Breast epithelium (tissue), 4 donors: ENCODE results near the gene INCENP. TPM values are rescaled to one million over a fixed set of nuclear protein-coding genes. Genes with fewer than 3 reads are reported as not detected.
"Not testable (repeated sequence)": the region's sequence is repeated elsewhere in the genome, so short reads cannot be mapped to it uniquely, and the experiment has no call there.

Experiments
- DNase-seq, 2 donors: peaks; one replicate each; pipeline ENCODE4 v3.0.0-alpha.2; 2019; ENCODE audit warnings: low spot score in 2 of 2
- H3K27ac ChIP-seq, 2 donors: fragments of 200-600 bp; sonication (generic) in 1 of 2; one replicate each; pipeline ENCODE4 v1.5.1; 2016 to 2019; ENCODE audit warnings: mild to moderate bottlenecking in 1 of 2
- H3K27me3 ChIP-seq, 2 donors: fragments of 200-600 bp; sonication (generic) in 1 of 2; one replicate each; pipeline versions ENCODE4 v1.5.1 to v1.6.0; 2017 to 2019; ENCODE audit warnings: control low read depth in 1 of 2, mild to moderate bottlenecking in 1 of 2
- H3K36me3 ChIP-seq: fragments of 200-600 bp; one replicate; pipeline ENCODE4 v1.5.1; 2019
- H3K4me1 ChIP-seq, 2 donors: fragments of 200-600 bp; sonication (generic); one replicate each; pipeline ENCODE4 v1.5.1; 2016 to 2019; ENCODE audit warnings: control low read depth in 1 of 2
- H3K4me3 ChIP-seq, 3 donors: fragments of 200-600 bp; sonication (generic); 1 replicate in 2 of 3; 2 replicates in 1 of 3; pipeline ENCODE4 v1.5.1; 2016 to 2019; ENCODE audit warnings: mild to moderate bottlenecking in 3 of 3, moderate library complexity in 2 of 3
- H3K9me3 ChIP-seq, 2 donors: fragments of 200-600 bp; sonication (generic) in 1 of 2; one replicate each; pipeline ENCODE4 v1.5.1; 2016 to 2019; ENCODE audit warnings: control low read depth in 1 of 2
- POLR2A ChIP-seq: fragments of 450-650 bp; IDR thresholded peaks from one replicate; pipeline ENCODE4 v1.6.1; 2016; ENCODE audit warnings: antibody characterized with exemption, mild to moderate bottlenecking, moderate library complexity
- POLR2AphosphoS5 ChIP-seq, 3 donors: sonication (generic); formaldehyde crosslinking; IDR thresholded peaks; one replicate each; pipeline ENCODE4 v1.6.1; 2017; ENCODE audit warnings: antibody characterized with exemption in 3 of 3
- intact Hi-C: fragments of 100-400 bp; cut with DNase I; formaldehyde crosslinking; loops from one replicate; pipeline ENCODE4 v1.15.1; 2023; ENCODE audit warnings: low total_unique reads
- total RNA-seq, 3 donors: library from RNA; depleted of rRNA; stranded (reverse); fragments of >200 nt; gene quantifications; one replicate each; pipeline ENCODE4 v1.1.0, GENCODE V29; 2016
- TF ChIP-seq, protein P1 (sequence below), 3 donors: fragments of 450-650 bp; IDR thresholded peaks; one replicate each; pipeline ENCODE4 v1.5.1; 2016 to 2017; ENCODE audit warnings: antibody characterized with exemption in 3 of 3, mild to moderate bottlenecking in 3 of 3, moderate library complexity in 3 of 3

The INCENP gene
- total RNA-seq, 3 donors from 2014 or later = 8.5 to 19.0 (median 14.8) TPM

DNA sequence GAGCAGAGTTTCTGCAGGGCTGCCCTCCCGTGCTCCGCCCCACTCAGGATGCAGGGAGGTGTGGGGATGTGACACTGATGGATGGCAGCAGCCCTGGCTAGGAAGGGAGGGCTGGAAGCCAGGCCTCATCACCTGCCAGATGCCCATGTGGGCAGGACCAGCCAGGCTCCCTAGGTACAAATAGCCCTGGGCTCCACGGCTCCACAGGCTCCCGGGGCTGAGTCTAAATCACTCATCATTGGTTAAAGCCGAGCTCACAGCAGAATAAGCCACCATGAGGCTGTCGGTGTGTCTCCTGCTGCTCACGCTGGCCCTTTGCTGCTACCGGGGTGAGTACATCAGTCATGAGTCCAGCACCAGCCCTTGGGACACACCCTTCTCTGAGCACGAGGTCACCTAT is 66.2 kb downstream of the INCENP start, which contains the start of gene SCGB1D1:
Gene SCGB1D1, plus strand, starts transcription at position 206 of the 400 bp plus-strand sequence. Its CDS starts 69 bp downstream, at position 275.
- H3K9me3 ChIP-seq = no peaks in the 10 kb centered on the region
- no peak within 1 kb of the TSS for H3K4me3 ChIP-seq
- H3K36me3 ChIP-seq = no peaks in the 10 kb centered on the region
- no peaks in the 10 kb centered on the region for H3K4me1 ChIP-seq
- DNase-seq = no peak
- H3K27ac ChIP-seq = no peak within 1 kb of the TSS
- peaks cover 0 to 7% of the 10 kb centered on the region in 2 donors for H3K27me3 ChIP-seq
- intact Hi-C loops = no loop called here
- TF ChIP-seq, protein P1, sequence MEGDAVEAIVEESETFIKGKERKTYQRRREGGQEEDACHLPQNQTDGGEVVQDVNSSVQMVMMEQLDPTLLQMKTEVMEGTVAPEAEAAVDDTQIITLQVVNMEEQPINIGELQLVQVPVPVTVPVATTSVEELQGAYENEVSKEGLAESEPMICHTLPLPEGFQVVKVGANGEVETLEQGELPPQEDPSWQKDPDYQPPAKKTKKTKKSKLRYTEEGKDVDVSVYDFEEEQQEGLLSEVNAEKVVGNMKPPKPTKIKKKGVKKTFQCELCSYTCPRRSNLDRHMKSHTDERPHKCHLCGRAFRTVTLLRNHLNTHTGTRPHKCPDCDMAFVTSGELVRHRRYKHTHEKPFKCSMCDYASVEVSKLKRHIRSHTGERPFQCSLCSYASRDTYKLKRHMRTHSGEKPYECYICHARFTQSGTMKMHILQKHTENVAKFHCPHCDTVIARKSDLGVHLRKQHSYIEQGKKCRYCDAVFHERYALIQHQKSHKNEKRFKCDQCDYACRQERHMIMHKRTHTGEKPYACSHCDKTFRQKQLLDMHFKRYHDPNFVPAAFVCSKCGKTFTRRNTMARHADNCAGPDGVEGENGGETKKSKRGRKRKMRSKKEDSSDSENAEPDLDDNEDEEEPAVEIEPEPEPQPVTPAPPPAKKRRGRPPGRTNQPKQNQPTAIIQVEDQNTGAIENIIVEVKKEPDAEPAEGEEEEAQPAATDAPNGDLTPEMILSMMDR (IDR thresholded peaks at IDR 0.05) = no peak
- TF ChIP-seq POLR2AphosphoS5 (IDR thresholded peaks at IDR 0.05) (no peak), POLR2A (no peak)

- no peak for TF ChIP-seq POLR2A
- TF ChIP-seq POLR2AphosphoS5 (IDR thresholded peaks at IDR 0.05) = no peak
- TF ChIP-seq, protein P1 (IDR thresholded peaks at IDR 0.05) = no peak
- peaks cover 0 to 10% of the 10 kb centered on the region in 2 donors for H3K27me3 ChIP-seq
- no peak overlapping the region for H3K4me3 ChIP-seq
- intact Hi-C loops = loop anchor here (2.0 kb wide), 1 partner anchor 57 kb away; no protein-coding TSS in a partner anchor
- DNase-seq = no peak
- H3K36me3 ChIP-seq = no peaks in the 10 kb centered on the region
- H3K27ac ChIP-seq = no peak overlapping the region
- no peaks in the 10 kb centered on the region for H3K9me3 ChIP-seq
- H3K4me1 ChIP-seq = no peaks in the 10 kb centered on the region
Observed at GRCh38 chr11:62193952-62194351, 70.1 kb downstream of the INCENP start.

GRCh38 chr11:62195010-62195409 is 71.2 kb downstream of the INCENP start:
- H3K27me3 ChIP-seq, H3K4me3 ChIP-seq, H3K36me3 ChIP-seq, DNase-seq, H3K9me3 ChIP-seq, H3K27ac ChIP-seq, H3K4me1 ChIP-seq: not testable (repeated sequence)
- intact Hi-C loops = loop anchor here (2.0 kb wide), 1 partner anchor 56 kb away; no protein-coding TSS in a partner anchor

GRCh38 chr11:62195945-62196344 is 72.1 kb downstream of the INCENP start:
- Histone ChIP-seq H3K4me1 (no peaks in the 10 kb centered on the region), H3K27ac (no peak overlapping the region), H3K4me3 (no peak overlapping the region), H3K9me3 (no peaks in the 10 kb centered on the region), H3K36me3 (no peaks in the 10 kb centered on the region), H3K27me3 (peaks cover 0 to 4% of the 10 kb centered on the region in 2 donors)
- DNase-seq = no peak
- TF ChIP-seq POLR2AphosphoS5 (IDR thresholded peaks at IDR 0.05) (no peak), POLR2A (no peak)
- TF ChIP-seq, protein P1 (IDR thresholded peaks at IDR 0.05) = no peak
- intact Hi-C loops = loop anchor here (2.0 kb wide), 1 partner anchor 55 kb away; no protein-coding TSS in a partner anchor

- H3K9me3 ChIP-seq, H3K27me3 ChIP-seq, H3K4me3 ChIP-seq, intact Hi-C loops, H3K4me1 ChIP-seq, DNase-seq, H3K27ac ChIP-seq, H3K36me3 ChIP-seq: not testable (repeated sequence)
Observed at GRCh38 chr11:62197400-62197799, 73.6 kb downstream of the INCENP start.

DNA sequence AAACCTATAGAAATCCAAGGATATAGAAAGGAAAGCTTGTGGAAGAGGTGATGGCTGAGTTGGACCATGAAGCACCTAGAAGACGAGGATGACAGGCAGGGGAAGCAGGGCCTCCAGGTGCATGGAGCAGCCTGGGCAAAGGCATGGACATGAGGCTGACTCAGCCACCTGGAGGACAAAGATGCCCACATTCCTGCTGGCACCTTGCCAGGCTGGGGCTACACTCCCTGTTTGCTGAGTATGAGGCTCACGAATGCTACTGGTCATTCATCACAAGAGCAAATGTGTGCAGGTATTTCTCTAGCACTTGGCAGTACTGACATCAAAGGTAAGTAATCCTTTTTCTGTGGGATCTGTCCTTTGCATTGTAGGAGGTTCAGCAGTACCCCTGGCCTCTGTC is 77.6 kb downstream of the INCENP start:
- intact Hi-C loops = no loop called here
- no peak for DNase-seq
- no peaks in the 10 kb centered on the region for H3K36me3 ChIP-seq
- no peaks in the 10 kb centered on the region for H3K9me3 ChIP-seq
- H3K4me1 ChIP-seq = no peaks in the 10 kb centered on the region
- H3K27ac ChIP-seq = no peak overlapping the region
- no peaks in the 10 kb centered on the region for H3K27me3 ChIP-seq
- H3K4me3 ChIP-seq = no peak overlapping the region
- TF ChIP-seq POLR2AphosphoS5 (IDR thresholded peaks at IDR 0.05) = no peak
- TF ChIP-seq, protein P1 (IDR thresholded peaks at IDR 0.05) = no peak
- TF ChIP-seq POLR2A = no peak

Other genes with a start within 250 kb of the INCENP start
- gene FADS3, start 232.5 kb upstream of the INCENP start, total RNA-seq = 100 to 1,000 TPM in 2 of 3 donors, 10 to 100 TPM in 1; 38.8 to 156 (median 112) TPM
- gene RAB3IL1, start 206.4 kb upstream of the INCENP start, total RNA-seq = 10 to 100 TPM; 11.7 to 27.9 (median 22.6) TPM
- gene BEST1, start 173.7 kb upstream of the INCENP start, total RNA-seq = 10 to 100 TPM in 1 of 3 donors, 1 to 10 TPM in 2; 3.7 to 10.1 (median 5.9) TPM
- 1,000 to 10,000 TPM; 2,151 to 6,439 (median 3,491) TPM for gene FTH1, start 156.4 kb upstream of the INCENP start, total RNA-seq
- gene SCGB1D1, start 66.2 kb downstream of the INCENP start, total RNA-seq = not detected
- gene SCGB2A1, start 84.7 kb downstream of the INCENP start, total RNA-seq = 10 to 100 TPM in 2 of 3 donors, not detected in 1; 59.6 to 80.8 TPM
- 100 to 1,000 TPM in 2 of 3 donors, not detected in 1; 476 to 485 TPM for gene SCGB1D2, start 118.2 kb downstream of the INCENP start, total RNA-seq
- gene SCGB2A2, start 146.1 kb downstream of the INCENP start, total RNA-seq = 1,000 to 10,000 TPM in 1 of 3 donors, 100 to 1,000 TPM in 1, 1 to 10 TPM in 1; 1.4 to 2,173 (median 715) TPM
- not detected for gene SCGB1D4, start 175.1 kb downstream of the INCENP start, total RNA-seq
- 10 to 100 TPM in 2 of 3 donors, 1 to 10 TPM in 1; 6.7 to 22.0 (median 16.4) TPM for gene ASRGL1, start 213.4 kb downstream of the INCENP start, total RNA-seq